CD4-positive, alpha-beta T cell treated with Interleukin-15 for 1 hour (primary cell): ENCODE data around the gene TBATA.
A peak's percentile ranks its signal among the peaks of the same experiment; 100 is the strongest.

ENCODE experiments used
- DNase-seq: peaks from one replicate; pipeline ENCODE4 v3.0.0-alpha.2; 2020

TBATA gene

GRCh38 chr10:70785190-70785589 lies at the start of gene TBATA:
TBATA (minus strand) TSS chr10:70785377; CDS start chr10:70783379, 1,998 bp downstream.
- no peak for DNase-seq

- DNase-seq: no peak
Measured at GRCh38 chr10:70834441-70835151, 49.4 kb upstream of the TBATA start.

DNA sequence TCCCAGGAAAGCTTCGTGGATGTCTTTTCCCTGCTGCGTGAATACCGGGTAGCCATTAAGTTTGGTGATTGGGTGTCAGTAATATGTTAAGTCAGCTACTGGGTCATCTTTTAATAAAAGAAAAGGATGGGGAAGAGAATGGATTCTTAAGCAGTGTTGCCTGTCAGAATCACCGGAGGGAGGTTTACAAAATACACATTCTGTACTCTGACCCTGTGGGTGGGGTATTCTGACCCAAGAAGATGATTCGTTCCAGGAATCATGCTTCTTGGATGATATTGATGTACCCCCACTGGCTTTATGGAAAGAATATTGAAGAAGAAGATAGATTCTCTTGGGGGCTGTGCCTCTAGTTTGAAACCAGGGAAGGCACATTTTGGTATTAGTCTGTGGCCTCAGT lies 48.8 kb upstream of the TBATA start:
- DNase-seq: no peak

DNA sequence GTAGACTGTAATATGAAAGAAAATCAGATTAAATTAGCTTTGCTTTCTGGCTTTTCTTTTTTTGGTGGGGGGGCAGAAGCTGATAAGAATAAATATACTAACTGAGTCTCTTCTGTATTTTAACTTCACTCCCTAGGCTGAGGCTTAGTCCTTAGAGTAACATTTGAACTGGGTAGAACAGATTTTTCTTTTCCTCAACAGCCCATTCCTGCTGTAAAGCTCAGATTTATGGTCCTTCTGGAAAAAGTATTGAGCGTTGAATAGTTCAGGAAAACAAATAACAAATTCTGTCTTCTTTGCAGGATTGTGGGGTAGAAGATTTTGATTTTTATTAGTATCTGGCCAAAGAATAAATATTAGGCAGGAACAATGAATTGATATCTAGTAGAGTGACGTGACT lies 48.4 kb upstream of the TBATA start:
- no peak for DNase-seq

- no peak for DNase-seq
Measured at GRCh38 chr10:70832852-70833528, 47.8 kb upstream of the TBATA start.

GRCh38 chr10:70832221-70832620 lies 47.0 kb upstream of the TBATA start:
- no peak for DNase-seq

DNA sequence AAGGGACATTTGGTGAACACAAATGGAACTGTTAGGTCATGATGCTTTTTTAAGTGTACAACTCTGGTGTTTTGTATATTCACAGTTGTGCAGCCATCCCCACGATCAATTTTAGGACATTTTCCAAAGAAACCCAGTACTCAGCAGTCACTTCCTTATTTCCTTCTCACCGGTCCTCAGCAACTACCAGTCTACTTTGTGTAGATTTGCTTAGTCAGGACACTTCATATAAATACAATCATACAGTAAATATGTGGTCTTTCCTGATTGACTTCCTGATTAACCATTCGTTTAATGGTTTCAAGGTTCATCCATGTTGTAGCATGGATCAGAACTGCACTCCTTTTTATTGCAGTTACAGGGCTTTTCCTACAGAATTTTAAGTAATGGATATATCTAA lies 45.0 kb upstream of the TBATA start:
- DNase-seq: no peak

GRCh38 chr10:70829543-70829942 lies 44.4 kb upstream of the TBATA start:
- DNase-seq: no peak

GRCh38 chr10:70828923-70829322 lies 43.7 kb upstream of the TBATA start:
- no peak for DNase-seq

DNA sequence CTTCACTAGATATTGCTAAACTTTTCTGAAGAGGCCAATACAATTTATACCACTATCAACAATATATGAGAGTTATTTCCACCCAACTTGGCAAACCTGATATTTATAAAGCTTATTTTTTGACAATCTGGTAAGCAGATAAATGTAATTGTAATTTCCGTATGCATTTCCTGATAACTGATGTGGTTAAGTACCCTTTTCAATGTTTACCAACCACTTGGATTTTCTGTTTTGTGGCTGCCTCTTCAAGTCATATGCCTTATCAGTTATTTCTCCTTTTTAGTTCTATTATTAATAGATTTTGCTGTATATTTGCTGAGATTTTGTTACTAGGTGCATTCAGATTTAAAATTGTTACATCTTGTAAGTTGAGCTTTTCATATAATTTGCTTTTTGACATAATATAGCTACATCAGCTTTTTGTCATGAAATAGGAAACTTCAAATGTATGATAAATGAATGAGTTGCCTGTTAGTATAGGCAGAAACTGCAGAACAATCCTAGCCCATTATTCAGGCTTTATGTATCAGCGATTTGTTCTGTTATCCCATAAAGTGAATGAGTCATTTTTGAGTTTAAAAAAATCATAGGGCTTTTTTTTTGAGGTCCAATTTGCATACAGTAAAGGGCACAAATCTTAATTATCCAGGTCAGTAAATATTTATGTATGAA lies 42.0 kb upstream of the TBATA start:
- DNase-seq: no peak

- DNase-seq: no peak
Measured at GRCh38 chr10:70822076-70822820, 37.1 kb upstream of the TBATA start.

GRCh38 chr10:70820976-70821750 lies 36.0 kb upstream of the TBATA start:
- DNase-seq: no peak

GRCh38 chr10:70816220-70816894 lies 31.2 kb upstream of the TBATA start:
- peak; percentile 18 for DNase-seq

GRCh38 chr10:70815504-70816219 lies 30.5 kb upstream of the TBATA start, which contains the start of gene SGPL1:
SGPL1 (plus strand) TSS chr10:70815948; CDS start chr10:70816854, 906 bp downstream.
- peak; percentile 81 for DNase-seq

DNA sequence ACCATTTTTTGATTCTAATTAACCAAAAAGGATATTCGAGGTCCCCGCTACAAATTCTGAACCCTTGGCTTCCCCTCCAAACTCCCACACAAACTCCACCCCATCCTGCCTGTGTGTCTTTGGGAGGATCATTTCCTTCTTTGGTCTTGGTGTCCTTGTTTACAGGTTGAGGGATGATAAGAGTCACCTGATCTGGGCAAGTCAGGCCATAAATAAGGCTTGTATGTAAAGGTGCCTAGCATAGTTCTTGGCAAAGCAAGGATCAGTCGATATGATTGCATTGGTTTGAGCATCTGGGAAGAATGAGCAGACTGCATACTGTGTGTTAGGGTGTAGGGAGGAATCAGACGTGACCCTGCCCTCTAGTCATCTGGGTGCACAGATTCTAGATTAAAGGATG lies 28.9 kb upstream of the TBATA start:
- DNase-seq: no peak

DNA sequence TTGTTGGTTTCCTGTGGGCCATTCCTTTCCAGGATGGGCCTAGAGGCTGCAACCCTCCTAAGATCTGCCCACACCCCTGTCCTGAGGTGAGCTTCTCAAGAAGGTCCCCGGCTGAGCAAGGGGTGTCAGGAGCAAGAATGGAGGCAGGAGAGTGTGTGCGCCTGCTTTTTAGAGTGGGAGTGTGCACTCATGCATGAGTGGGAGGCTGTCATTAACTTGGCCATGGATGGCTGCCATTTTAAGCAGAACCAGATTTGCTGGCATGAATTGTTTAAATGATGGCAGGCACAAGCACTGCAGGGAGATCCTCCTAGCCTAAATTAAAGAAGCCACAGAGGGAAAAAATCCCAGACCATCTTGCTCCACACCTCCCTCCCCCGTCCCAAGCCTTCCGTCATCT lies 27.6 kb upstream of the TBATA start:
- no peak for DNase-seq

DNA sequence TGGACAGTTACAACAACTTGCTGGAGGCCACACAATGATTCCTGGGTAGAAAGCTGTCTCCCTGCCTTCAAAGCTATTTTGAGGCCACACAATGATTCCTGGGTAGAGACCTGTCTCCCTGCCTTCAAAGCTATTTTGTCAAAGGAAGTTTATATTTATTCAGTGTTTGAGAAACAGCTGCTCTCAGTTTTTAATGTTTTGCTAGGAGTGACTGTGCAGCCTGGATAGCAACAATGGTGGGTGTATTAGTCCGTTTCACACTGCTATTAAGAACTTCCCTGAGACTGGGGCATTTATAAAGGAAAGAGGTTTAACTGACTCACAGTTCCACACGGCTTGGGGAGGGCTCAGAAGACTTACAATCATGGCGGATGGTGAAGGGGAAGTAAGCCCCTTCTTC lies 26.7 kb upstream of the TBATA start:
- no peak for DNase-seq

DNA sequence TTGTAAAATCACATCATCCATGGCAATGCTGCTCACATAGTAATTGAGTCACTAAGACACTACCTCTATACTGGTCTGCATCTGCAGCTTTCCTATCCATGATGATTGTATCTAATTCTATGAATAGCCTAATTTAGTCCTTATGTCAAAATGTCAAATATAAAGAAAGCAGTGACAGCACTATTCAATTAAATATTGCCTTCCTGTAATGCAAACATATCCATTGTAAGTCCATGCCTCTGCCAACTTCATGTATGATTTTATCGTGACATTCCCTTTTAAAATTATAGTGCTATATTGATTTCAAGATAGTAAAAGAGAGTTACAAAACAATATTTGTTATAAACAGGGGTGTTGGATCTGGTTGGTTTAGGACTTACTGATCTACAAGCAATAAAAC lies 25.8 kb upstream of the TBATA start:
- no peak for DNase-seq

DNA sequence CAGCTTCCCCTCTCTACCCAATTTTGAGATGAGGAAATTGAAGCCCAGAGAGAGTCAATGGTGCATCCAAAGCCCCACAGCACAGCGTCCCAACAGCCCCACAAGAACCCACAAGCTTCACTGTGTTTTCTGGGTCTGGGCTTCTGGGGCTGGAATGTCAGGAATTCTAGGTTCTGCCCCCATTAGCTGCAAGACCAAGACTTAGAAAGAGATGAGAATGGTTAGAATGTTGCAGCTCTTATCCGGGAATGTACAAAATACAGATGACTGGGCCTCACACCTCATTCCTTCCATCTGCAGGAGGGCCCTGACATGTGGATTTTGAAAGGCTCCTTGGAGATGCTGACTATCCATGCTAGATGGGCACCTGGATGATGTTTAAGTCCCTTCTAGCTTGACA lies 24.5 kb upstream of the TBATA start:
- DNase-seq: no peak

- no peak for DNase-seq
Measured at GRCh38 chr10:70809011-70809611, 23.9 kb upstream of the TBATA start.

- no peak for DNase-seq
Measured at GRCh38 chr10:70807556-70807955, 22.4 kb upstream of the TBATA start.
